Stomach (tissue), 9 donors: ENCODE measurements around the gene HEMK1. TPM values are rescaled to one million over a fixed set of nuclear protein-coding genes. Genes with fewer than 3 reads are reported as not detected.

Source experiments
- DNase-seq, 2 donors: peaks; one replicate each; pipeline versions ENCODE4 v3.0.0 to v3.0.0-alpha.2; 2013 to 2019
- H3K27ac ChIP-seq, 5 donors: fragments of 200-600 bp in 4 of 5; sonication (generic) in 4 of 5; one replicate each; pipeline ENCODE4 v1.5.1; 2013 to 2019; ENCODE audit warnings: mild to moderate bottlenecking in 1 of 5, moderate library complexity in 1 of 5
- H3K27me3 ChIP-seq, 3 donors: fragments of 200-600 bp; sonication (generic); one replicate each; pipeline ENCODE4 v1.5.1; 2017 to 2019; ENCODE audit warnings: mixed run types in 1 of 3
- H3K36me3 ChIP-seq, 4 donors: fragments of 200-600 bp; sonication (generic); 1 replicate in 3 of 4; 2 replicates in 1 of 4; pipeline ENCODE4 v1.5.1; 2016 to 2019
- H3K4me1 ChIP-seq, 4 donors: fragments of 200-600 bp; sonication (generic); one replicate each; pipeline ENCODE4 v1.5.1; 2016 to 2019
- H3K4me3 ChIP-seq, 4 donors: fragments of 200-600 bp; sonication (generic) in 3 of 4; one replicate each; pipeline ENCODE4 v1.5.1; 2016 to 2019; ENCODE audit warnings: mild to moderate bottlenecking in 1 of 4
- H3K9me3 ChIP-seq, 4 donors: fragments of 200-600 bp; sonication (generic); one replicate each; pipeline ENCODE4 v1.5.1; 2016 to 2019
- CTCF ChIP-seq, 7 experiments: fragments of 450-650 bp in 4 of 7; fragments of 200-600 bp in 3 of 7; sonication (generic) in 3 of 7; IDR thresholded peaks; one replicate each; pipeline ENCODE4 v1.5.1; 2016 to 2019; ENCODE audit warnings: antibody characterized with exemption in 7 of 7, control low read depth in 2 of 7, mild to moderate bottlenecking in 1 of 7
- EP300 ChIP-seq: sonication (generic); formaldehyde crosslinking; IDR thresholded peaks from one replicate; pipeline ENCODE4 v1.6.1; 2017; ENCODE audit warnings: antibody characterized with exemption
- POLR2A ChIP-seq, 4 donors: fragments of 450-650 bp; IDR thresholded peaks; one replicate each; pipeline ENCODE4 v1.6.1; 2016; ENCODE audit warnings: antibody characterized with exemption in 4 of 4, control low read depth in 2 of 4, mild to moderate bottlenecking in 1 of 4, moderate library complexity in 1 of 4
- POLR2AphosphoS5 ChIP-seq, 3 donors: sonication (generic); formaldehyde crosslinking; IDR thresholded peaks; one replicate each; pipeline ENCODE4 v1.6.1; 2016; ENCODE audit warnings: antibody characterized with exemption in 3 of 3
- WGBS, 5 donors: extraction: QIAGEN DNeasy Blood & Tissue Kit in 3 of 5; methylation state at CpG; one replicate each; pipeline versions ENCODE4 v1.1.5 to v1.1.7; 2013 to 2018; 5-methylcytosine and 5-hydroxymethylcytosine counted together
- intact Hi-C: fragments of 100-400 bp; cut with DNase I; formaldehyde crosslinking; loops from one replicate; pipeline ENCODE4 v1.15.1; 2023; ENCODE audit warnings: low total_unique reads
- polyA plus RNA-seq, 3 donors: library from polyadenylated mRNA; stranded (reverse); fragments of 200-250 nt; gene quantifications; one replicate each; pipeline ENCODE4 v1.2.3, GENCODE V29; 2013
- total RNA-seq, 5 donors: library from RNA; depleted of rRNA; stranded (reverse); fragments of >200 nt; gene quantifications; one replicate each; pipeline versions ENCODE4 v1.1.0 to v1.2.3, GENCODE V29; 2014 to 2016
- donor health status: healthy with polysubstance abuse.
- donor health status: Bipolar disorder and iron deficiency.
- donor health status: healthy.

Gene HEMK1
- total and polyA plus RNA-seq, 8 donors = 5.8 to 24.8 (median 13.7) TPM

DNA sequence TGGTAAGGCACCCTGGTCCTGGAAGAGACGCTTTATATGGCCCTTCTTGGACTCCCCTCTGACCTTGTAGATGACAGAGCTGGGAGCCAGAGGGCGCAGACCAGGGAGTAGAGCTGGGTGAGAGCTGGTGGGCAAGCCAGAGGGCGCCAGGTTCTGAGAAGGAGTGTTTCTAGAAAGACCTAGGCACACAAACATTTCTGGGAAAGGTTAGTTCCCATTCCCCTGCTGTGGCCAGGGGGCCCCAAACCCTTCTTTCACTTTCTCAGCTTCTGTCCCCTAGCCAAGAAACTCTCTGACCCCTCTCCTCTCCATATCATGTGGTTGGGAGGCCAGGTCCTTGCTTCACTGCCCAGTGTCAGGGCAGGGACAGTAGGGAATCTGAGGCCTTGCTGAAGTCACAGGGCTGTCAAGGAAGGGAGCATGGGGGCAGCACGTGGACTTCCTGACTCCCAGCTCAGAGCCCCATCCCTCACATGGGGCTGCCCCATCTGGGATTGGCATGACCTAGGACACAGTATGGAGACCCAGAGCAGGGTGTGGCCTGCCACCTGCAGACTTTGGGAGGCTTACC, 3.6 kb downstream of the HEMK1 start:
- no peak for DNase-seq
- 72 to 89% (median 84%) methylated on average over 4 of the region's 4 CpGs for WGBS, 5 donors
- intact Hi-C loops = loop anchor here (5.0 kb wide), 1 partner anchor 39 kb away; the partner anchor contains the start of gene CISH
- Histone ChIP-seq H3K36me3 (peaks cover 7 to 47% (median 36%) of the 10 kb centered on the region in 4 donors), H3K4me3 (no peak overlapping the region), H3K27ac (peak overlapping the region in 4 of 5 donors; percentile 24 to 86 (median 38)), H3K27me3 (no peaks in the 10 kb centered on the region), H3K4me1 (peaks cover 21 to 43% (median 28%) of the 10 kb centered on the region in 4 donors), H3K9me3 (no peaks in the 10 kb centered on the region)
- TF ChIP-seq EP300 = no peak
- no peak for TF ChIP-seq CTCF (IDR thresholded peaks at IDR 0.05)
- no peak for TF ChIP-seq POLR2A (IDR thresholded peaks at IDR 0.05)
- TF ChIP-seq POLR2AphosphoS5 (IDR thresholded peaks at IDR 0.05) = no peak

DNA sequence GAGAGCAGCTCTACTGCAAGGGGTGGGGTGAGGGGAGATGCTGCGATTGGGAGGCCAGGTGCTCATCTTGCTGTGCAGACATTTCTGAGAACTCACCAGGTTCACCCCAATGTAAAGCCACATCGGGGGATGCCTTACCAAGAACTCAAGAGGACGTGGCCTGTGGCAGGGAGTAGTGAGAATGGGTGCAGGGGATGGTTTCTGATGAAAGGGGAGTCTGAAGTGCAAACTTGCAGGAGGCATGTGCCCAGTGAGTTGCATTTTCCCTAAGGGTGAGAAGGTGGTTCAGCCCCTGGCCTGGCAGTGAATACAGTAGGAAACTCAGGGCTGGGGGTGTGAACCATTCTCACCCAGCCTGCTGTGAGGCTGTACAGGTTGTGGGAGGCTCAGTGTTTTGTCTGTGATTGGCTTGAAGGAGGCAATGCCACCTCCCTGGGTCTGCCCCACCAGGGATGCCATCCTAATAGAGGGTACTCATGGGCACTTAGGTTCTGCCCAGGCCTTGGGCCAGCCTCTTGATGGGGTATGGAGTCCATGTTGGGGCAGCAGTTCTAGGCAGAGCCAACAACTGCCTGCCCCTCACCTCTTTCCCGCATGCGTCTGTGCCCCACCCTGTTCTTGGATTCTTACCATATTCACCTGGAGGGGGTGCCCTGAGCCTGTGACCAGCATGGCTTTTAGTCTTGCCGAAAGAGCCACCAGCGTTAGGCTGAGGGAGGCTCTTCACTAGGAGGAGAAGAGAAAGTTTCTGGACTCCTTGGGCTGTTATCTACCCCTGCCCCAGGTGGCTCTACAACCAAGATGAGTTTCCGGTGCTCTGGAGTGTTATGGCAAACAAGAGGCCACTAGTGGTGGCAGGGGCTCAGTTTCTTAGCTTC, 4.5 kb downstream of the HEMK1 start:
- intact Hi-C loops = loop anchor here (5.0 kb wide), 1 partner anchor 38 kb away; the partner anchor contains the start of gene CISH
- TF ChIP-seq EP300 = no peak
- TF ChIP-seq CTCF (IDR thresholded peaks at IDR 0.05) = no peak
- TF ChIP-seq POLR2AphosphoS5 (IDR thresholded peaks at IDR 0.05) = no peak
- no peak for TF ChIP-seq POLR2A (IDR thresholded peaks at IDR 0.05)
- DNase-seq = no peak
- Histone ChIP-seq H3K36me3 (peaks cover 13 to 56% (median 45%) of the 10 kb centered on the region in 4 donors), H3K27me3 (no peaks in the 10 kb centered on the region), H3K27ac (peak overlapping the region in 3 of 5 donors; percentile 14 to 25 (median 24)), H3K9me3 (no peaks in the 10 kb centered on the region), H3K4me1 (peaks cover 13 to 34% (median 20%) of the 10 kb centered on the region in 4 donors), H3K4me3 (no peak overlapping the region)
- 57 to 77% (median 75%) methylated on average over 7 to 8 of the region's 8 CpGs for WGBS, 5 donors

GRCh38 chr3:50574444-50574831, 5.1 kb downstream of the HEMK1 start:
- peaks cover 13 to 63% (median 51%) of the 10 kb centered on the region in 4 donors for H3K36me3 ChIP-seq
- 68 to 90% (median 73%) methylated on average over 1 of the region's 1 CpG for WGBS, 5 donors
- no peak overlapping the region for H3K4me3 ChIP-seq
- peaks cover 13 to 33% (median 20%) of the 10 kb centered on the region in 4 donors for H3K4me1 ChIP-seq
- no peaks in the 10 kb centered on the region for H3K9me3 ChIP-seq
- no peak for DNase-seq
- intact Hi-C loops = loop anchor here (5.0 kb wide), 1 partner anchor 38 kb away; the partner anchor contains the start of gene CISH
- TF ChIP-seq POLR2AphosphoS5 (IDR thresholded peaks at IDR 0.05) = no peak
- TF ChIP-seq EP300 = no peak
- no peak for TF ChIP-seq POLR2A (IDR thresholded peaks at IDR 0.05)
- no peak for TF ChIP-seq CTCF (IDR thresholded peaks at IDR 0.05)
- H3K27ac ChIP-seq = peak overlapping the region in 1 of 5 donors; percentile 14
- H3K27me3 ChIP-seq = no peaks in the 10 kb centered on the region

DNA sequence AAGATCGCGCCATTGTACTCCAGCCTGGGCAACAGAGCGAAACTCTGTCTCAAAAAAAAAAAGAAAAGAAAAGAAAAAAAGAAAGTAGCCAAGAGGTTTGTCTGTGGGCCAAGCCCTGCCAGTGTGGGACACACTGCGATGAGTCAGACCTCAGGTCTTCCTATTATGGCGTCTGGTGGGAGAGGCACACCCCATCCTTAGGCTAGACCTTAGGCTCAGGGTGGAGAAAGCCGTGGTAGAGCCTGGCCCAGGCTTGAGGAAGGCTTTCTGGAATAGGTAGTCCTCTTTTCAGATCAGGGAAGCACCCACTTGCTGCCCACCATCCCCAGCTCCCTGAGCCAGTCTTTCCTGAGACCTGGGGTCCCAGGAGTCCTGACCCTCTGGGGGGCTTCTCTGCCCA, 6.0 kb downstream of the HEMK1 start:
- Histone ChIP-seq H3K4me1 (peaks cover 7 to 26% (median 11%) of the 10 kb centered on the region in 4 donors), H3K4me3 (no peak overlapping the region), H3K36me3 (peaks cover 13 to 72% (median 61%) of the 10 kb centered on the region in 4 donors), H3K9me3 (no peaks in the 10 kb centered on the region), H3K27me3 (no peaks in the 10 kb centered on the region), H3K27ac (no peak overlapping the region)
- no peak for TF ChIP-seq POLR2A (IDR thresholded peaks at IDR 0.05)
- no peak for TF ChIP-seq CTCF (IDR thresholded peaks at IDR 0.05)
- TF ChIP-seq POLR2AphosphoS5 (IDR thresholded peaks at IDR 0.05) = no peak
- no peak for TF ChIP-seq EP300
- 86 to 93% (median 90%) methylated on average over 6 of the region's 6 CpGs for WGBS, 5 donors
- no peak for DNase-seq
- intact Hi-C loops = no loop called here
